Measurements from ENCODE around the gene IL1R2.

IL1R2 gene

DNA sequence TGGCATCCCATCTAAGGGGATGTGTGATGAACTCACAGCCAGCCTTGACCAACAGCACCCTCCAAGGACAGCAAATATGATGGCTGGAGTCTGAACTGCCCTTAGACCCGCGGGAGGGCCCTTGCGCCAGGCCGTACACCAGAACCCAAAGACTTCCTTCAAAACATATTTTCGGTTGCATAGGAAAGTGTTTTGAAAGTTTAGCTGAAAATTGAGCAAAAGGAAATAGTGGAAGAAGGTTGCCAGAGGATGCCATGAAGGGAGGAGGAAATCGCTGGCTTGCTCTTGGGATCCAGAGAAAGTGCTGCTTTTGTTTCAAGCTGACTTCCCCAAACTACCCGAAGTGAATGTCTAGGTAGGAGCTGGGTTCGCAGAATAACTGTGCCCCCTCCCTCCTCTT, 61.3 kb downstream of the IL1R2 start:
- H3K79me2 ChIP-seq (ENCODE audit: control insufficient read depth, low read length): no peaks in the 10 kb centered on the region
- H3K4me3 ChIP-seq (ENCODE audit: low read length): no peak overlapping the region
- no peak overlapping the region for H3K27ac ChIP-seq (ENCODE audit: low read depth, low read length)
- no peaks in the 10 kb centered on the region for H3K9me3 ChIP-seq (ENCODE audit: control insufficient read depth, insufficient read depth, low read length)
- no peaks in the 10 kb centered on the region for H3K4me1 ChIP-seq (ENCODE audit: control insufficient read depth, low read length)
- H4K20me1 ChIP-seq (ENCODE audit: control insufficient read depth, insufficient read depth, low read depth, low read length): no peaks in the 10 kb centered on the region
- no peaks in the 10 kb centered on the region for H3F3A ChIP-seq (ENCODE audit: control insufficient read depth, insufficient read depth)
- H3K27me3 ChIP-seq (ENCODE audit: control insufficient read depth, low read length): no peaks in the 10 kb centered on the region
- no peaks in the 10 kb centered on the region for H3K36me3 ChIP-seq (ENCODE audit: control insufficient read depth, low read length)
- H3K9me2 ChIP-seq (replicated peaks; ENCODE audit: control insufficient read depth, low read length): no peaks in the 10 kb centered on the region
- TF ChIP-seq, protein P1, sequence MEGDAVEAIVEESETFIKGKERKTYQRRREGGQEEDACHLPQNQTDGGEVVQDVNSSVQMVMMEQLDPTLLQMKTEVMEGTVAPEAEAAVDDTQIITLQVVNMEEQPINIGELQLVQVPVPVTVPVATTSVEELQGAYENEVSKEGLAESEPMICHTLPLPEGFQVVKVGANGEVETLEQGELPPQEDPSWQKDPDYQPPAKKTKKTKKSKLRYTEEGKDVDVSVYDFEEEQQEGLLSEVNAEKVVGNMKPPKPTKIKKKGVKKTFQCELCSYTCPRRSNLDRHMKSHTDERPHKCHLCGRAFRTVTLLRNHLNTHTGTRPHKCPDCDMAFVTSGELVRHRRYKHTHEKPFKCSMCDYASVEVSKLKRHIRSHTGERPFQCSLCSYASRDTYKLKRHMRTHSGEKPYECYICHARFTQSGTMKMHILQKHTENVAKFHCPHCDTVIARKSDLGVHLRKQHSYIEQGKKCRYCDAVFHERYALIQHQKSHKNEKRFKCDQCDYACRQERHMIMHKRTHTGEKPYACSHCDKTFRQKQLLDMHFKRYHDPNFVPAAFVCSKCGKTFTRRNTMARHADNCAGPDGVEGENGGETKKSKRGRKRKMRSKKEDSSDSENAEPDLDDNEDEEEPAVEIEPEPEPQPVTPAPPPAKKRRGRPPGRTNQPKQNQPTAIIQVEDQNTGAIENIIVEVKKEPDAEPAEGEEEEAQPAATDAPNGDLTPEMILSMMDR (IDR thresholded peaks at IDR 0.05; ENCODE audit: low read depth, low read length, poor library complexity, severe bottlenecking): no peak
- no peak for TF ChIP-seq EZH2phosphoT487 (IDR thresholded peaks at IDR 0.05; ENCODE audit: borderline replicate concordance, low read length)
- no peak overlapping the region for H3K4me2 ChIP-seq (ENCODE audit: low read length)

- Histone ChIP-seq H3K36me3 (ENCODE audit: control insufficient read depth, low read length) (no peaks in the 10 kb centered on the region), H3K9me2 (replicated peaks; ENCODE audit: control insufficient read depth, low read length) (no peaks in the 10 kb centered on the region), H3K4me1 (ENCODE audit: control insufficient read depth, low read length) (no peaks in the 10 kb centered on the region), H3K9me3 (ENCODE audit: control insufficient read depth, insufficient read depth, low read length) (no peaks in the 10 kb centered on the region), H3K27me3 (ENCODE audit: control insufficient read depth, low read length) (no peaks in the 10 kb centered on the region), H3K4me2 (ENCODE audit: low read length) (no peak overlapping the region), H3K4me3 (ENCODE audit: low read length) (no peak overlapping the region), H3F3A (ENCODE audit: control insufficient read depth, insufficient read depth) (no peaks in the 10 kb centered on the region), H4K20me1 (ENCODE audit: control insufficient read depth, insufficient read depth, low read depth, low read length) (no peaks in the 10 kb centered on the region), H3K27ac (ENCODE audit: low read depth, low read length) (no peak overlapping the region), H3K79me2 (ENCODE audit: control insufficient read depth, low read length) (no peaks in the 10 kb centered on the region)
- TF ChIP-seq, protein P1 (IDR thresholded peaks at IDR 0.05; ENCODE audit: low read depth, low read length, poor library complexity, severe bottlenecking): no peak
- no peak for TF ChIP-seq EZH2phosphoT487 (IDR thresholded peaks at IDR 0.05; ENCODE audit: borderline replicate concordance, low read length)
Observed at GRCh38 chr2:102055346-102055990, 63.7 kb downstream of the IL1R2 start.

- Histone ChIP-seq H3K4me3 (ENCODE audit: low read length) (no peak overlapping the region), H3K27ac (ENCODE audit: low read depth, low read length) (no peak overlapping the region), H3K79me2 (ENCODE audit: control insufficient read depth, low read length) (no peaks in the 10 kb centered on the region), H3K4me2 (ENCODE audit: low read length) (no peak overlapping the region), H3F3A (ENCODE audit: control insufficient read depth, insufficient read depth) (no peaks in the 10 kb centered on the region), H3K27me3 (ENCODE audit: control insufficient read depth, low read length) (no peaks in the 10 kb centered on the region), H3K9me2 (replicated peaks; ENCODE audit: control insufficient read depth, low read length) (no peaks in the 10 kb centered on the region), H3K36me3 (ENCODE audit: control insufficient read depth, low read length) (no peaks in the 10 kb centered on the region), H4K20me1 (ENCODE audit: control insufficient read depth, insufficient read depth, low read depth, low read length) (no peaks in the 10 kb centered on the region), H3K4me1 (ENCODE audit: control insufficient read depth, low read length) (no peaks in the 10 kb centered on the region), H3K9me3 (ENCODE audit: control insufficient read depth, insufficient read depth, low read length) (no peaks in the 10 kb centered on the region)
- TF ChIP-seq, protein P1 (IDR thresholded peaks at IDR 0.05; ENCODE audit: low read depth, low read length, poor library complexity, severe bottlenecking): no peak
- TF ChIP-seq EZH2phosphoT487 (IDR thresholded peaks at IDR 0.05; ENCODE audit: borderline replicate concordance, low read length): no peak
Observed at GRCh38 chr2:102056079-102056581, 64.4 kb downstream of the IL1R2 start.
